Right renal pelvis (tissue), 4 donors: Measurements from ENCODE around the gene ZNF837. TPM values are rescaled to one million over a fixed set of nuclear protein-coding genes. Genes with fewer than 3 reads are reported as not detected.
"Not testable (repeated sequence)": the region's sequence is repeated elsewhere in the genome, so short reads cannot be mapped to it uniquely, and the experiment has no call there.

Source experiments
- DNase-seq, 4 donors: peaks; one replicate each; pipeline ENCODE4 v3.0.0-alpha.2; 2013; ENCODE audit warnings: low read depth in 4 of 4, low spot score in 3 of 4, missing footprints in 1 of 4
- polyA plus RNA-seq, 4 donors: library from polyadenylated mRNA; unstranded; fragments of 120-200 nt; gene quantifications; one replicate each; pipeline ENCODE4 v1.2.1, GENCODE V29; 2013; ENCODE audit not compliant: insufficient read length in 4 of 4

ZNF837 gene
- polyA plus RNA-seq, 4 donors, result 2.1 to 5.3 (median 2.8) TPM

- no peak for DNase-seq
These were observed 28.7 kb downstream of the ZNF837 start for GRCh38 chr19:58351990-58352755.

DNA sequence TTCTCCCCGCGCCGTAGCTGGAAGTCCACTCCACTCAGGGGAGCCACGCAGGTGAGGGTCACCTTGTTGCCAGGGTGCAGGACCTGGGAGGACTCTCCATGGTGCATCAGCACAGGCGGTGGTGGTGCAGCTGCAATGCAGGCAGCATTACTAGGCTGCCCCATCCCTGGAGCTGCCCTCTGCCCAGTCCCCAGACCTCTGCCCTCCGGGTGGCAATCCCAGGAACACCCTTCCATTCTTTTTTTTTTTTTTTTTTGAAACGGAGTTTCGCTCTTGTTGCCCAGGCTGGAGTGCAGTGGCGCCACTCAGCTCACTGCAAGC, 29.3 kb downstream of the ZNF837 start:
- no peak for DNase-seq

- DNase-seq, result no peak
These were observed 29.8 kb downstream of the ZNF837 start for GRCh38 chr19:58350871-58351557.

- DNase-seq, result no peak
These were observed 30.6 kb downstream of the ZNF837 start for GRCh38 chr19:58350001-58350861.

GRCh38 chr19:58349590-58349989, 31.2 kb downstream of the ZNF837 start:
- DNase-seq, result no peak

DNA sequence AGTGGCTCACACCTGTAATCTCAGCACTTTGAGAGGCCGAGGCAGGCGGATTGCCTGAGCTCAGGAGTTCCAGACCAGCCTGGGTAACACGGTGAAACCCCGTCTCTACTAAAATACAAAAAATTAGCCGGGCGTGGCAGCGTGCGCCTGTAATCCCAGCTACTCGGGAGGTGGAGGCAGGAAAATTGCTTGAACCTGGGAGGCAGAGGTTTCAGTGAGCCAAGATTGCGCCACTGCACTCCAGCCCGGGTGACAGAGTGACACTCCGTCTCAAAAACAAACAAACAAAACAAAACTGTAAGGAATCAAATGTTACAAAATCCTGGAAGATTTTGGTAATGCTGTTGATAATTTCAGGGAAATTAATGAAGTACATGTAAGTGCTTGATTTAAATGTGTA, 32.8 kb downstream of the ZNF837 start:
- not testable (repeated sequence) for DNase-seq

- no peak for DNase-seq
These were observed 33.6 kb downstream of the ZNF837 start for GRCh38 chr19:58346961-58347929.

DNA sequence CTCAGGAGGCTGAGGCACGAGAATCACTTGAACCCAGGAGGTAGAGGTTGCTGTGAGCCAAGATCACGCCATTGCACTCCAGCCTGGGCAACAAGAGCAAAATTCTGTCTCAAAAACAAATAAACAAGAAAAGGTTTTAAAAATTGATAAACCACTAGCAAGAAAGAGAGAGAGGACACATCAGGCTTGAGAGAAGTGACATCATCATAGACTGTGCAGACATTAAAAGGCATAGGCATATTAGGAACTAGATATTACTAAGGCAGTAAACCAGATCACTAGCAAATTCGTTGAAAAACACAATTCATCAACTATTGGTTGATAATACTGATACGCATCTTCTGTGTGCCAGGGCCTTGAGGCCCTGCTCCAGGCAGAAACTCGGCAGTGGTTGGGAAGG, 35.3 kb downstream of the ZNF837 start:
- no peak for DNase-seq

DNA sequence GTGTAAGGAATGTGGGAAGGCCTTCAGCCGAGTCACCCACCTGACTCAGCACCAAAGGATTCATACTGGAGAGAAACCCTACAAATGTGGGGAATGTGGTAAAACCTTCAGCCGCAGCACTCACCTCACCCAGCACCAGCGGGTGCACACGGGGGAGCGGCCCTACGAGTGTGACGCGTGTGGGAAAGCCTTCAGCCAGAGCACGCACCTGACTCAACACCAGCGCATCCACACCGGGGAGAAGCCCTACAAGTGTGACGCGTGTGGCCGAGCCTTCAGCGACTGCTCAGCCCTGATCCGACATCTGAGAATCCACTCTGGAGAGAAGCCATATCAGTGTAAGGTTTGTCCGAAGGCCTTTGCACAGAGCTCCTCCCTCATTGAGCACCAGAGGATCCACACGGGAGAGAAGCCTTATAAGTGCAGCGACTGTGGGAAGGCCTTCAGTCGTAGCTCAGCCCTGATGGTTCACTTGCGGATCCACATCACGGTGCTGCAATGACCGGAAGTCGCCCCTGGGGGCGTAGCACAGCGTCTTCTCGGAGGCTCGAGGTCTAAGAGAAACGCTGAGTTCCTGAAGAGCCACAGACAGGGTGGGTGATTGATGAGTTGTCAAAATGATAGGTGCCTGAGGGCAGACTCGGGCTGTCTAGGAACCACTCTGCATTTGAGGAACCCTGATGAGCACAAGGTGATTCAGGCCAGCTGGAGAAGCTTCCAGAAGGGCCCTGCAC, 41.8 kb downstream of the ZNF837 start:
- DNase-seq, result no peak

DNA sequence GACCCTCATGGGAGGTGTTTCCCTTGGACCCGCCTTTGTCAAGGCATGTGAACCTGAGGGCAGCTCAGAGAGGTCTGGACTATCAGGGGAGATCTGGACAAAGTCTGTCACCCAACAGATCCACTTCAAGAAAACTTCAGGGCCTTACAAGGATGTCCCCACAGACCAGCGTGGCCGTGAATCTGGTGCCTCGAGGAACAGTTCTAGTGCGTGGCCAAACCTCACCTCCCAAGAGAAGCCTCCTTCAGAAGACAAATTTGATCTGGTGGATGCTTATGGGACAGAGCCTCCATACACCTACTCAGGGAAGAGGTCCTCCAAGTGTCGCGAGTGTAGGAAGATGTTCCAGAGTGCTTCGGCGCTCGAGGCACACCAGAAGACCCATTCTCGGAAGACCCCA, 42.5 kb downstream of the ZNF837 start:
- no peak for DNase-seq

GRCh38 chr19:58336820-58337219, 44.0 kb downstream of the ZNF837 start:
- no peak for DNase-seq

DNA sequence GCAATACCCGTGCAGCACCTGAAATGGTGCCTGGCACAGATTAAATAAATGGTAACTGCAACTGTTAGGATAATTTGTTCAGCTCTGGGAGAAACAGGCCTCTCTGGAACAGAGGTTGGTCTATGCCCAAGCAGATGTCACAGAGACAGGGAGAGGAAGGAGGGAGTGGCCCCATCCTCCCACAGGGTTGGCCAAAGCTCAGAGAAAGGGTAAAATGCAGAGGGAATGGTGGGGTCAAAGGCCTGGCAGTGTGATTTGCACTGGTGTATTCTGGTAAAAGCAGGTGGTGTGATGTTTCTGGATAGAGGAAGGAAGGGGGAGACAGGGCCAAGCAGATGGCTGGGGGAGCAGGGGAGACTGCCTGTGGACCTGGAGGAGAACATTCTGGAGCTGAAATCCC, 44.6 kb downstream of the ZNF837 start:
- DNase-seq, result no peak

GRCh38 chr19:58335630-58336029, 45.2 kb downstream of the ZNF837 start:
- no peak for DNase-seq

- DNase-seq, result no peak
These were observed 46.1 kb downstream of the ZNF837 start for GRCh38 chr19:58334691-58335249.

GRCh38 chr19:58332697-58333096, 48.1 kb downstream of the ZNF837 start:
- no peak for DNase-seq

- DNase-seq, result no peak
These were observed 50.4 kb downstream of the ZNF837 start for GRCh38 chr19:58330458-58330857.

- DNase-seq, result no peak
These were observed 51.8 kb downstream of the ZNF837 start for GRCh38 chr19:58328999-58329398.

GRCh38 chr19:58326914-58327726, 53.7 kb downstream of the ZNF837 start, which contains the start of gene ZSCAN22:
ZSCAN22 (plus strand) TSS chr19:58326994; CDS start chr19:58334803, 7,809 bp downstream.
- peak; percentile 93 to 94 (median 94) for DNase-seq
